HG03139 (cell line): ENCODE results near the gene SERPINA3.
"Not testable (repeated sequence)": the region's sequence is repeated elsewhere in the genome, so short reads cannot be mapped to it uniquely, and the experiment has no call there.

Experiments
- ATAC-seq: cut with Tn5 transposase; IDR thresholded peaks from one replicate; pipeline ENCODE4 v1.9.1; 2021; ENCODE audit not compliant: unreplicated experiment

The SERPINA3 gene

DNA sequence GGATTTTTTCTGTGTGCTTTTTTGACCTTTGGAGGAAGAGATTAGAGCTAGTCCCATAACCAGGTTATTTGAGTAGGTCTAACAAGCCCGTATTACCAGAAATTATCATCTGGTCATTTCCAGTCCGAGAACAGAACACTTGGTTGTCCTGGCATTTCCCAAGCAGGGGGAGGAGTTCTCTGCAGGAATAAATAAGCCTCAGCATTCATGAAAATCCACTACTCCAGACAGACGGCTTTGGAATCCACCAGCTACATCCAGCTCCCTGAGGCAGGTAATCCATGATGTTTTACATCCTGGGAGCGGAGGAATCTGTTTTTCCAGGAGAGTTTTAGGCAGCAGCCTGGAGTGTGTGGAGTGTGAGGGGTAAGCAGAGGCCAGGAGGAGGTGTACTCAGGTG, at the start of gene SERPINA3:
TSS of gene SERPINA3 (plus strand) at position 218 of the 400 bp plus-strand sequence. CDS start 2,051 bp downstream, outside the sequence.
- ATAC-seq = no peak

DNA sequence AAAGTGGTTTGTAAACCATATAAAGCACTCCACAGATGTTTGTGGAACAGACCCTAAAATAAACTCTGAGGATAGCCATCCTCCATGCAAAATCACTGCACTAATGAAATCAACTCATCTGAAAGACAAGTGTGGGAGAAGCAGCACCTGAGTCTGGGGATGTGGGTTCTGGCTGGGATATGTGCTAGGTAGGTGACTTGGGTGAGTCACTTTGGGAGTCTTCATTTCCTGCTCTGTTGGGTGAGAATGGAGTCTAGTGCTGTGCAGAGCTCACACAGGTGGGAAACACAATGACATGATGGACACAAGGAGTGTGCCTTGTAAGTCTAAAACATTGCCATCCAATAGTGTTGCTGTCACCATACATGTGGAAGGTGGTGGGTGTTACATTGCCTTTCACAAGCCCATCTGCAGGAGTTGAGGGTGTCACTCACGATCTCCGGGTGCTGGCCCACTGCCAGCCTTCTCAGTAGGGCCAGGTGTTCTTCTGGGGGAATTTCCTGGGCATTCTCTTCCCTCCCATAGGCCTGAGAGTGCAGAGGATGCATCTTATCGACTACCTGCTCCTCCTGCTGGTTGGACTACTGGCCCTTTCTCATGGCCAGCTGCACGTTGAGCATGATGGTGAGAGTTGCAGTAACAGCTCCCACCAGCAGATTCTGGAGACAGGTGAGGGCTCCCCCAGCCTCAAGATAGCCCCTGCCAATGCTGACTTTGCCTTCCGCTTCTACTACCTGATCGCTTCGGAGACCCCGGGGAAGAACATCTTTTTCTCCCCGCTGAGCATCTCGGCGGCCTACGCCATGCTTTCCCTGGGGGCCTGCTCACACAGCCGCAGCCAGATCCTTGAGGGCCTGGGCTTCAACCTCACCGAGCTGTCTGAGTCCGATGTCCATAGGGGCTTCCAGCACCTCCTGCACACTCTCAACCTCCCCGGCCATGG, 49.0 kb upstream of the SERPINA3 start:
- no peak for ATAC-seq

DNA sequence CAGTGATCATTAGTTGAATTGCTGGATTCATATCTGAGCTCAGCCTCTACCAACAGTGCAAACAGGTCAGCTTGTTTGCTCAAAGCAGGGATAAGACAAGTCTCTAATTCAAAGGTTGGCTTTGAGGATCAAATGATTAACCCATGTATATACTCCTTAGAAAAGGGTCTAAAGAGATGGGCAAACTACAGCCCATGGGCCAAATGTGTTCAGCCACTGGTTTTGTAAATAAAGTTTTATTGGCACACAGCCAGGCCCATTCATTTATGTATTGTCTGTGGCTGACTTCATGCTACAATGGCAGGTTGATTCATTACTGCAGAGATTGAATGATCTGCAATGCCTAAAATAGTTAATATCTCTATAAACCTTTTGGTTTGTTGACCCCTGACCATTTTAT, 47.8 kb upstream of the SERPINA3 start:
- no peak for ATAC-seq

DNA sequence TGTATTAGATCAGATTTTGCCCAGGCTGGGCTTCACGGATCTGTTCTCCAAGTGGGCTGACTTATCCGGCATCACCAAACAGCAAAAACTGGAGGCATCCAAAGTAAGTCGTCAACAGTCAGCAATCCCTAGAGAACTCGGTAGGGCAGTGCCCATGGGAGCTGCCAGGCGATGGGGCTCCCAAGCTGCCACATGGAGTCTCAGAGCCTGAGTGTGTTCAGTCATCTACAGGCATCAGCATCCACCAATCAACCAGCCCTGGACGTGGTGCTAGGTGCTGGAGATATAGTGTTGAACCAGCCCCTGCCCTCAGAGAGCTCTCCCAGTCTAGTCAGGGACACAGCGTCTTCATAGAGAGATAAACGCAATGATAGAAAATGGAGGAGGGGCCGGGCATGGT, 44.0 kb upstream of the SERPINA3 start:
- no peak for ATAC-seq

DNA sequence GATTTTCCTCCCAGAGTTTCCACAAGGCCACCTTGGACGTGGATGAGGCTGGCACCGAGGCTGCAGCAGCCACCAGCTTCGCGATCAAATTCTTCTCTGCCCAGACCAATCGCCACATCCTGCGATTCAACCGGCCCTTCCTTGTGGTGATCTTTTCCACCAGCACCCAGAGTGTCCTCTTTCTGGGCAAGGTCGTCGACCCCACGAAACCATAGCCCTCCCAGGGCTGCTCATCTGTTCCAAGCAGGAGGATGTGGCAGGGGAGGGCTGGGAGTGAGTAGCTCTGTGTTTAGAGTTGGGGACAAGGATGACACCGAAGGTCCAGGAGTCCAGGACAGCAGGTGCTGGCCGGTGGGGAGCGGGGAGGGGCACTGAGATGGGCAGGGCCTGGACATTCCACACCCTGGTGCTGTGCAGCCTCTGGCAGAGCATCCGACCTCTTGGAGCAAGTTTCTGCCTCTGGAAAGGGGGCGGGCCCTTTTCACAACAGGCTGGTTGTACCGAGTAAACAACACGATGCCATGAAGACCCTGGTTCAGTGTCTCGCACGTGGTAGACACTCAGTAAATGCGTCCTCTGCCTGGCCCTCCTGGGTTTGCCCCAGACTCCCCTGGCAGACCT, 42.7 kb upstream of the SERPINA3 start:
- no peak for ATAC-seq

DNA sequence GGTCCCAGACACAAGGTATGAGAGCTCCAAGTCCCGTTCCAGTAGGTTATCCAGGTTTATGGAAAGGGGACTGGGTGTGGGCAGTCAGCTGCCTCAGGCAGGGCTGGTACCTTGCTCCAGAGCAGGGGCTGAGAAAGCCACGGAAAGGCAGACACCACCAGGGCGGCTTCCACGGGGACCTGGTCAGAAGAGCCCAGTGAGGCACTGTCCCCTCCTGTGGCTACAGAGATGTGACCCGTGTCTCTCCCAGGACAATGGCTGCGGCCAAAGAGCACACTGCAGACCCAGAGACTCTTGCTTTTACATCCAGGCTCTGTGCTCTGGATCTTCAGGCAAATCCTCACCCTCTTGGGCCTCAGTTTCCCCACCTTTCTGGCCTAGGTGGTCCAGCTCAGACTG, 42.2 kb upstream of the SERPINA3 start:
- ATAC-seq = no peak

DNA sequence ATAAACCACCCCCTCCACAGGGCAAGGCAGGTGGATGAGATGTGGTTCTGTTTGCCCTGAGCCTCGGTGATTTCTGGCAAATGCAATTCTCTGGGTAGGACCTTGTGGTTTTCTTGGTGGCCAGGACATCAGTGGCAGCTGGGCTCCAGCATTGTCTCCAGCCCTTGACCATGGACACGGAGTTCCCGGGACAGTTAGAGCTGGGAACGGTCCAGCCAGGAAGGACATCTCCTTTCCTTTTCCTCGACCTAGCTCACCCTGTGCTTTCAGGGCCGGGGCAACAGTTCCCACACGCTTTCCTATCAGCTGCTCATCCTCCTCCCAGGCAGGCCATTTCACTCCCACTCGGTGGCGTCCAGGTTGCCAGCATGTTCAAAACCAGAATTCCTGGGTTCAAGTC, 41.8 kb upstream of the SERPINA3 start:
- ATAC-seq = no peak

DNA sequence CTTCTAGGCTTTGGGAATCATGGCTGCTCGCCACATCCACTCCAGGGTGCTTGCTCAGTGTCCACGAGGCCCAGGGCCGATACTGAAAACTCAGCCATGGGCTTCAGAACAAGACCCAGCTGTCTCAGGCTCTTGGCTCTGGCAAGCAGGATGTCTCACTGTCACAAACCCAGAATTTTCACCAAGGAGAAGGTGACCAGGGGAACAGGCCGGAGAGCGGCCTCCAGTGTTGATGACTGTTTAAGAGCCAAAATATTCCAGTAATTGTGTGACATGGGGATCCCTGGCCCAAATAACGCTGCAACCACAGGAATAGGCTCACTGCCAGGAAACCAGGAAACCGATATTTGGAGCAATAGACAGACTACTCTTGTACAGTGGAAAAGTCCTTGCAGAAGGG, 40.8 kb upstream of the SERPINA3 start:
- ATAC-seq = no peak

DNA sequence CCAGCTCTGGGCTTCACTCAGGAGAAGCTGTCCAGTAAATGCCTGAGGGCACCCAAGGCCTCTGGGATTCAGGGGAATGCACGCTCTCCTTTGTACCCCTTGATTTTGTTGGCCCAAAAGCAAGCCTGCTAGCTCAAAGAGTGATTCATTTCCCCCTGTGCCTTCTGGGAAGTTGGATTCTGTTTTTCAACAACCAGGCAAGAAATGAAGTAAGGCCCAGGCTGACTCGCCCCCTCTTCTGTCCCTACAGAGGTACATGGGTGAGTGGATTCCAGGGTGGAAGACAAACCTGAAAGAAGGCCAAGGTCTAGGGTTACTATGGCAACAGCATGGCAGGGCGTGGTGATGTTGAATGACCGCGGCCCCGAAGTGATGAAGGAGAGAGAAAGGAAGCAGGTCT, 40.2 kb upstream of the SERPINA3 start:
- ATAC-seq = no peak

DNA sequence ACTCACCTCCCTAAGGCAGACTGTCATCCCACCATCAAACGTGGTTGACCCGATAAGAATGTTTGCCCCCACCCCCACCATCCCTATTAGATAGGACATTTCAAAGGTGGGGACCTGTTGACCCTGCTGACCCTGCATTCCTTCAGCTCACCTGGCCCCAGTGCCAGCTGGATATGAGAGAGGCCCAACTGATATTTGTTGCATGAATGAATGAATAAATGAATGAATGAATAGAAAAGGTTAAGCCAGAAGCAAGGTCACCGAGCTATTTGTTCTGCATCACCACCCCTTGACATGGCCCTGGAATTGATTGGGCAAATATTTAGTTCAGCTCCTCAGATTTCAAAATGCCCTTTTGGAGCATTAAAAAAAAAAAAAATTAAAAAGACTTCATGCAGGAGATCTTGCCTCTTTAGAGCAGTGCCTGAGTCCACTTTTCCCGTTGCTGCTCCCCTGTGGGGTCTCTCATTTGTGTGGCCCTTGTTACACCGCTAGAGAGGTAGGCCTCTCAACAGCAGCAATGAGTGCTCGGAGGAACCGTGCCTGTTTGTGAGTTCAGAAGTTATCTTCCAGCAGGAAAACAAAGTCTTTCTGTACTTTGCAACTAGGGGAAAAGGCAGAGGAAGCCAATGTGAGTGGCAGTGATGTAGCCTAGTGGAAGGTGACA, 39.4 kb upstream of the SERPINA3 start:
- no peak for ATAC-seq

DNA sequence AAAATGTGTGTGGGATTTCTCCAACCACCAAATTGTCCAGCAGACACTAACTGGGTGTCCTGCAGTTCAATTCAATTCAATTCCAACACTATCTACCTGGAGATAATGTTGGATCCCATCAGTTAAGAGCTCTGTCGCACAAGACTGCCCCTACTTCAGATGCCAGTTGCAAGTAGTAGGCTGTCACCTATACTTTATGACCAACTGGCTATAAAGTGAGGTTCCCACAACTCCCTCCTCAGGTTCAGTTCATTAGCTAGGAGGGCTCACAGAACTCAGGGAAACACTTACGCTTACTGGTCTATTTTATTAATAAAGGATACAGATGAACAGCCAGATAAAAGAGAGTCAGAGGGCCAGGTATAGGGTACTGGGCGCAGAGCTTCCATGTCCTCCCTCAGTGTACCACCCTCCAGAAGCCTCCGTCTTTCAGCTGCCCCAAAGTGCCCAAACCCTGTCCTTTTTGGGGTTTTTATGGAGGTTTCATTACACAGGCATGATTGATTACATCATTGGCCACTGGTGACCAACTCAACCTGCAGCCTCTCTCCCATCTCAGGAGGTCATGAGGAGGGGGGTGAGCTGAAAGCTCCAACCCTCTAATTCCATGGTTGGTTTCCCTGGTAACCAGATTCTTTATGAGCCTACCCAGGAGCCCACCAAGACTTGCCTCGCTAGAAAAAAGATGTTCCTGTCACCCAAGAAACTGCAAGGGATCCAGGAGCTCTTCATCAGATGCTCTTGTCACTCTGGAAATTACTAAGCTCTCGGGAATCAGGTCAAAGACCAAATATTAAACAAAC, 38.5 kb upstream of the SERPINA3 start:
- ATAC-seq = no peak

DNA sequence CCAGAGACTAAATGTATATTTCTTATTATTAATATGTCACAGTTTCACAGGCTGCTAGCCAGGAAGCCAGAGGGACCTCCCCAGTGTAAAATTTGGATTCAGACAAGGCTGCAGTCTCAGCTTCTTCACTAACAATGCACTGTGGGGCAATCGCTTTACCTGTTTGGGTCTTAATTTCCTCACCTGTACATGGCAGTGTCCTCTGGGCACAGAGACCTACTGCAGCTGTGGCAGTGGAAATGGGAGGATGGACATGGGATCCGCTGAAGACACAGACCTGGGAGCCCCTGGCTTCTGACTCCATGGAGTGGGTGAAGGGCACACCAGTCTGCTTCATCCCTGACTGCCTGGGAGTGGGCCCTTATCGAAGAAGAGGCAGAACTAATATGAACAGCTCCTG, 37.9 kb upstream of the SERPINA3 start:
- no peak for ATAC-seq

DNA sequence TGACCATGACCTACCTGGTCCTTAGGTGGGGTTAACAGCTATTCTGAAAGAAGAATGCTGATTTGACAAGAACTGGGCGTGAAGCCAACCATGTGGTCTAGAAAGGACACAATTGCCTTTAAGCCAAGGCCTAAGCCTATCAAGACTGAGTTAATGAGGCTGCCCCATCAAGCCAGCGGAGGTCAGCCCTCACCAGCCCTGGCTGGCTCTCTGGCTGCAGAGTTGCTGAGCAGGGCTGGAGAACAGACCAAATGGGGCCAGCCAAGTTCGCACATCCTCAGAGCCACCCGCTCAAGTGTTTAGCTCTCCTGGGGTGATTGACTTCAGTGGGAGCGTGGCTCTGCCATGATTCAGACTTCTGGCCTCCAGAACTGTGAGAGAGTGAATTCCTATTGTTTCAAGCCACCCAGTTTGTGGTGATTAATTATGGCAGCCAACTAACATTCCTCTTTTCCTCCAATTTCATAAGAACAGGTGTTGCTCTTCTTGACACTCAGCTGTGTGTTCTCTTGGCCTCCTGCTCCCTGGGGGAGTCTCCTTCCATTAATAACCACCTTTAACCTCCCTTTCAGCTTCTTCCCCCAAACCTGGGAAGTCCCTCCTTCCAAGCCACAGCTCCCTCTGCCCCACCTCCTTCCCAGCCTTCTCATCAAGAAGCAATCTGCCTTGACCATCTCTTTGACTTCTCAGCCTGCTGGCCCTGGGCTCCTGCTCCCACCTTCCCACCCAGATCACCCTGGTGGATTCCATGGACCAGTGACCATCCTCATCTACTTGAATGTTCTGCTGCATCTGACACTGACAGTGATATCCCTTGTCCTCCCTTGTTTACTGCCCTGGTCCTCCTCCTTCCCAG, 36.2 kb upstream of the SERPINA3 start:
- ATAC-seq = no peak

DNA sequence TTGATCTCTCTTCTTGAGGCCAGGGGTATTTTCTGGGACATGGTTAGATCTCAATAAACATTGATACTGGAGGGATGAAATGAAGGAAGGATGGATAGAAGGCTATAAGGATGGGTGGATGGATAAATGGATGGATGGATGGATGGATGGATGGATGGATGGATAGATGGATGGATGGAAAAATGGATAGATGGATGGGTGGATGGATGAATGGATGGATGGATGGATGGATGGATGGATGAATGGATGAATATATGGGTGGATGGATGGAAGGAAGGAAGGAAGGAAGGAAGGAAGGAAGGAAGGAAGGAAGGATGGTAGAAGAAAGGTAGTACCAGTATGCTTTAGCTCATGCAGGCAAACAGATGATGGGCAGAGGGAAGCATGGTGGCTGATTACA, 34.7 kb upstream of the SERPINA3 start:
- not testable (repeated sequence) for ATAC-seq

DNA sequence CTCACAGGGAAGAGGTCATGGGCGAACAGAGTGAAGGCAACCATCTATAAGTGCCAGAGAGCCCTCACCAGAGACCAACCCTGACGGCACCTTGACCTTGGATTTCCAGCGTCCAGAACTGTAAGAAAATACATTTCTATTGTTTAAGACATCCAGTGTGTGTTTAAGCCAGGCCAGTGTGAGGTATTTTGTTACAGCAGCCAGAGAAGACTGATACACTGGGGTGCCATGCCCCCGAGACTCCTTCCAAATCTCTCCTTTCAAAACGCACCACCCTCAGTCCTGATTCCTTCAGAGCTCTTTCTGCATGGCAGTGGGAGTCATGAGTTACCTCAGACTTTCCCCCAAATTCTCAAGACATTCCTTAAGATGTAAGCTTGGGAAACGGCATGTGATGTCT, 33.5 kb upstream of the SERPINA3 start:
- ATAC-seq = no peak

DNA sequence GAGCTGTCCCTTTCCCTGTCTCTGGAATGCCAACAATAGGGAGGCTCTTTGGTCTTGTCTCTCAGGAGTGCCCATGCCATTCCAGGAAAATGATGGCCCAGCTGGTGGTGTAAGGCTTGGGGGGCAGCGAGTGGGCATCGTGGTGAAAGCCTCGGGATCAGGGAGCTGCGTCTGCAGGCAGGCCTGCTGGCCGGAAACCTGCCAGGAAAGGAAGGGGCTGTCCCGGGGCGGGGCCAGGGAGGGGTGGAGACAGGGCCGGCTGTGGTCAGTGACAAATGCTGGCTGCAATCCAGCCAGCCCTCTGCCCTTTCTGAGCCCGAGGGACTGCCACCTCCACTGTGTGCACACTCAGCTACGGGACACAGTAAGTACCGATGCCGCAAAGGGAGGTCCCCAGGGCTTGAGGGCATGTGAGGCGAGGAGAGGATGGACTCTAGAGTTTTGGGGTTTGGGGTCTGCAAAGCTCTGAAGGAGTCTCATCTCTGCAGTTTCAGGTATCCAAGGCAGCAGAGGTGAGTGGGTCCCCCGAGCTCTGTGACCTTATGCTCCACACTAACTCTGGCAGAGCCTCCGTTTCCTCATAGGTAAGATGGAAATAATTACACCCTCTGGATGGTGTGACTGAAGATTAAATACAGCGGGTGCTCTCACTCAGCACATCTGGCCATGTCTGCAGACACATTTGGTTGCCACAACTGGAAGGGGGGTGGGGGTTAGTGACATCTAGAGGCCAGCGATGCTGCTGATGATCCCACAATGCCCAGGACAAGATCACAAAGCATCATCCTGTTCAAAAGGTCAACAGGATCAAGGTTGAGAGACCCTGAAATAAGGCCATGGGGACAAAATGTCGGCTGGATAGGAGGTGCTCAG, 30.8 kb upstream of the SERPINA3 start, which contains the start of gene SERPINA5:
TSS of gene SERPINA5 (plus strand) at position 300 of the 873 bp plus-strand sequence. CDS start 5,937 bp downstream, outside the sequence.
- ATAC-seq = no peak

DNA sequence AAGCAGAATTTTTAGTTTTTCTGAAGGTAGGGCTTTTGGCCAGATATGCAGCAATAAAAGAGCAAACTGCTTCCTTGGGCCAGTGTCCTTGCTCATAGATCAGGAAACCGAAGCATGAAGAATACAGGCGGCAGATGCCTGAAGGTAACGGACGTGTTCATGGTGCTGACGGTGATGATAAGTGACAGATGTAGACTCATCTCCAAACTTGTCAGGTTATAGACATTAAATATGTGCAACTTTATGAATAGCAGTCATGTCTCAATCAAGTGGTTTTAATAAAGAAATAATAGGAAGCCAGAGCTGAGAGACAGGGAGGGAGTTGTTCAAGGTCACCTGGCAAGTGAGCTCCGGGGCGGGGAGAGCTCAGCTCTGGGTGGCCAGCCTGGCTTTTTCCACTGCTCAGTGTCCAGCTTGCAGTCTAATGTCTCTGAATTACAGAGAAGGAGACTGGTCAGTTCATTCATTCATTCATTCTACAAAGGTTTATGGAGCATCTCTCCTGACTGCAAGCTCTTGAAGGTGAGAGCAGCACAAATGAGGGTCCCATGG, 29.9 kb upstream of the SERPINA3 start:
- ATAC-seq = no peak

DNA sequence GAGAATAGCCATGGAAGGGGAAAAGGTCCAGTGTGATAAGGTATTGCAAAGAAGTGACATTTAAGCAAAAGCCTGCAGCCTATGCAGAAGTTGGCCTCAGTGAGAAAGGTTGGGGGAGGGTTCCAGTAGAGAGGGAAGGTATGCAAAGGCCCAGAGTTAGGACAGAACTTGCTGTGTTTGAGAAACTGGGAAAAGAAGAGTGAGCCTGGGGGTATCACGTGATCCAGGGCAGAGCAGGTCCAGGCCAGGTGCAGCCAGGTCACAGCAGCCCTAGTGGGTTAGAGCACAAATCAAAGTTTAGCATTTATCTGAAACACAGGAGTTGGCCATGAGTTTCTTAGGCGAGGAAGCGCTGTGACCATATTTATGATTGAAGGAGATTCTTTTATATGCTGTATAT, 29.3 kb upstream of the SERPINA3 start:
- no peak for ATAC-seq

DNA sequence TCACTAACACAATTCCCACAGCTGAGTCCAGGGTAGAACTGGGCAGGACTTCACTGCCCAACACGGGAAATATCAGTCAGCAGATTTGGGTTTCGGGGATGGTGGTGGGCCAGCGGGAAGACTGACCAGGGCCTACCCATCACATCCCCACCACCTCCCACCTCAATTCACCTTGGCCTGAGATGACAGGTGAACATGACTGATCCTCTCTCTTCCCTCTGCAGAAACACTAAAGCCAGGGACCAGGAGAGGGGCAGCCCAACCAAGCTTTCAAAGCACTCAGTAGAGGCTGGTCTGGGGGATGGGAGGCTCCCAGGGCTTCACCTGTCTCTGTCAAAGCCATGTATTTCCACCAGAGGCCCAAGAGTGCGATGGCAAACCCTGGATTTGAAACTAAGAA, 28.6 kb upstream of the SERPINA3 start:
- ATAC-seq = no peak
